H9 (cell line): ENCODE data around the gene LEKR1. TPM values are rescaled to one million over a fixed set of nuclear protein-coding genes. Genes with fewer than 3 reads are reported as not detected.

Experiments used
- DNase-seq: peaks from one replicate; pipeline ENCODE4 v3.0.0-alpha.2; 2017
- H2AFZ ChIP-seq: one replicate; pipeline ENCODE4 v1.6.1; 2013; ENCODE audit warnings: mild to moderate bottlenecking, low read length, control low read depth, moderate library complexity
- H2AK5ac ChIP-seq: 2 replicates; pipeline ENCODE4 v1.6.1; 2013; ENCODE audit warnings: low read length, control low read depth, mixed read lengths; ENCODE audit not compliant: insufficient read length
- H2BK120ac ChIP-seq: one replicate; pipeline ENCODE4 v1.6.1; 2013; ENCODE audit warnings: low read depth, mild to moderate bottlenecking, low read length, control low read depth, inconsistent platforms; ENCODE audit not compliant: poor library complexity, severe bottlenecking
- H2BK12ac ChIP-seq: 2 replicates; pipeline ENCODE4 v1.6.1; 2013; ENCODE audit warnings: low read length, control low read depth, mixed read lengths, low read depth; ENCODE audit not compliant: insufficient read length
- H2BK15ac ChIP-seq: 2 replicates; pipeline ENCODE4 v1.6.1; 2013; ENCODE audit warnings: low read depth, low read length, control low read depth
- H2BK20ac ChIP-seq: one replicate; pipeline ENCODE4 v1.6.1; 2013; ENCODE audit warnings: low read depth, mild to moderate bottlenecking, low read length, control low read depth, inconsistent platforms; ENCODE audit not compliant: poor library complexity, severe bottlenecking
- H2BK5ac ChIP-seq: 2 replicates; pipeline ENCODE4 v1.6.1; 2013; ENCODE audit warnings: low read length, control low read depth, mixed read lengths; ENCODE audit not compliant: insufficient read length
- H3K14ac ChIP-seq: 2 replicates; pipeline ENCODE4 v1.6.1; 2013; ENCODE audit warnings: low read length, control low read depth; ENCODE audit not compliant: insufficient read depth
- H3K18ac ChIP-seq: 2 replicates; pipeline ENCODE4 v1.6.1; 2013; ENCODE audit warnings: low read depth, mild to moderate bottlenecking, mixed read lengths, low read length, control low read depth; ENCODE audit not compliant: insufficient read length
- H3K23ac ChIP-seq: 2 replicates; pipeline ENCODE4 v1.6.1; 2013; ENCODE audit warnings: low read length, control low read depth, mixed read lengths, low read depth; ENCODE audit not compliant: insufficient read length
- H3K23me2 ChIP-seq: 2 replicates; pipeline ENCODE4 v1.6.1; 2013; ENCODE audit warnings: low read depth, mild to moderate bottlenecking, mixed read lengths, low read length, control low read depth; ENCODE audit not compliant: insufficient read length, poor library complexity, severe bottlenecking
- H3K27ac ChIP-seq: 2 replicates; pipeline ENCODE4 v1.5.1; 2013; ENCODE audit warnings: low read length, control low read depth, mixed read lengths, low read depth; ENCODE audit not compliant: insufficient read length
- H3K27me3 ChIP-seq: 2 replicates; pipeline ENCODE4 v1.6.1; 2013; ENCODE audit warnings: low read length, control low read depth, inconsistent platforms; ENCODE audit not compliant: insufficient read depth
- H3K4ac ChIP-seq: 2 replicates; pipeline ENCODE4 v1.6.1; 2013; ENCODE audit warnings: low read depth, mild to moderate bottlenecking, control low read depth, inconsistent platforms, low read length, moderate library complexity
- H3K4me1 ChIP-seq: 2 replicates; pipeline ENCODE4 v1.6.1; 2013; ENCODE audit warnings: low read length, control low read depth, inconsistent platforms; ENCODE audit not compliant: insufficient read depth
- H3K4me2 ChIP-seq: 2 replicates; pipeline ENCODE4 v1.6.1; 2013; ENCODE audit warnings: low read length, control low read depth, mixed read lengths; ENCODE audit not compliant: insufficient read length, insufficient read depth
- H3K56ac ChIP-seq: 2 replicates; pipeline ENCODE4 v1.6.1; 2013; ENCODE audit warnings: low read depth, mild to moderate bottlenecking, mixed read lengths, low read length, control low read depth; ENCODE audit not compliant: insufficient read length
- H3K79me1 ChIP-seq: 2 replicates; pipeline ENCODE4 v1.6.1; 2013; ENCODE audit warnings: low read depth, mild to moderate bottlenecking, moderate library complexity, low read length, control low read depth, inconsistent platforms; ENCODE audit not compliant: insufficient read depth, poor library complexity, severe bottlenecking
- H3K79me2 ChIP-seq: 2 replicates; pipeline ENCODE4 v1.6.1; 2013; ENCODE audit warnings: low read length, control low read depth, inconsistent platforms; ENCODE audit not compliant: insufficient read depth
- H3K9ac ChIP-seq: 2 replicates; pipeline ENCODE4 v1.6.1; 2013; ENCODE audit warnings: low read length, control low read depth, mixed read lengths; ENCODE audit not compliant: insufficient read length; ENCODE audit errors: extremely low read depth
- H3K9me3 ChIP-seq: one replicate; pipeline ENCODE4 v1.6.1; 2013; ENCODE audit warnings: low read depth, low read length, inconsistent platforms; ENCODE audit not compliant: control insufficient read depth
- H3T11ph ChIP-seq: one replicate; pipeline ENCODE4 v1.6.1; 2013; ENCODE audit warnings: mild to moderate bottlenecking, low read length, control low read depth, inconsistent platforms
- H4K20me1 ChIP-seq: one replicate; pipeline ENCODE4 v1.6.1; 2013; ENCODE audit not compliant: control insufficient read depth, insufficient read length, insufficient read depth
- H4K5ac ChIP-seq: 2 replicates; pipeline ENCODE4 v1.6.1; 2013; ENCODE audit warnings: low read depth, mild to moderate bottlenecking, mixed read lengths, low read length, control low read depth; ENCODE audit not compliant: insufficient read length
- H4K8ac ChIP-seq: replicated peaks from 2 replicates; pipeline ENCODE4 v1.6.1; 2013; ENCODE audit warnings: low read length, control low read depth, mixed read lengths, low read depth; ENCODE audit not compliant: insufficient read length
- H4K91ac ChIP-seq: 2 replicates; pipeline ENCODE4 v1.6.1; 2013; ENCODE audit warnings: low read depth, mild to moderate bottlenecking, moderate library complexity, mixed read lengths, low read length, control low read depth; ENCODE audit not compliant: insufficient read length
- H3K27ac Mint-ChIP-seq, 3 experiments: 2 replicates in 2 of 3; 3 replicates in 1 of 3; pipeline ENCODE4 v1.8.0; 2020 to 2021; ENCODE audit warnings: mixed read lengths in 3 of 3, mild to moderate bottlenecking in 1 of 3, moderate library complexity in 1 of 3
- H3K27me3 Mint-ChIP-seq: 2 replicates; pipeline ENCODE4 v1.8.0; 2021; ENCODE audit warnings: low read depth, mild to moderate bottlenecking, moderate library complexity, mixed read lengths
- H3K36me3 Mint-ChIP-seq, 3 experiments: 2 replicates in 2 of 3; 3 replicates in 1 of 3; pipeline ENCODE4 v1.8.0; 2020 to 2021; ENCODE audit warnings: low read depth in 3 of 3, mixed read lengths in 3 of 3; ENCODE audit not compliant: insufficient read depth in 1 of 3
- H3K4me1 Mint-ChIP-seq, 2 experiments: 2 replicates each; pipeline ENCODE4 v1.8.0; 2020; ENCODE audit warnings: mixed read lengths in 2 of 2
- H3K4me3 Mint-ChIP-seq, 2 experiments: 2 replicates in 1 of 2; 3 replicates in 1 of 2; pipeline ENCODE4 v1.8.0; 2020 to 2021; ENCODE audit warnings: mild to moderate bottlenecking in 2 of 2, mixed read lengths in 2 of 2, moderate library complexity in 1 of 2
- H3K9me3 Mint-ChIP-seq, 2 experiments: 2 replicates in 1 of 2; 3 replicates in 1 of 2; pipeline ENCODE4 v1.8.0; 2020; ENCODE audit warnings: mild to moderate bottlenecking in 2 of 2, mixed read lengths in 2 of 2, moderate library complexity in 1 of 2
- CTCF ChIP-seq: fragments of 200-600 bp; sonication (generic); conservative IDR thresholded peaks from 3 replicates; pipeline ENCODE4 v1.8.0; 2021; ENCODE audit warnings: antibody characterized with exemption, mild to moderate bottlenecking
- WGBS: extraction: QIAGEN DNeasy Blood & Tissue Kit; methylation state at CpG from one replicate; pipeline ENCODE4 v1.1.7; 2013; ENCODE audit warnings: missing lambda C conversion rate, low lambda C conversion rate, mixed read lengths; ENCODE audit not compliant: insufficient read length; ENCODE audit errors: extremely low coverage; 5-methylcytosine and 5-hydroxymethylcytosine counted together
- total RNA-seq: library from RNA; stranded (reverse); gene quantifications from 2 replicates; pipeline ENCODE4 v1.2.1, GENCODE V29; 2021

LEKR1 gene
- total RNA-seq, 1 experiment from 2014 or later = not detected

DNA sequence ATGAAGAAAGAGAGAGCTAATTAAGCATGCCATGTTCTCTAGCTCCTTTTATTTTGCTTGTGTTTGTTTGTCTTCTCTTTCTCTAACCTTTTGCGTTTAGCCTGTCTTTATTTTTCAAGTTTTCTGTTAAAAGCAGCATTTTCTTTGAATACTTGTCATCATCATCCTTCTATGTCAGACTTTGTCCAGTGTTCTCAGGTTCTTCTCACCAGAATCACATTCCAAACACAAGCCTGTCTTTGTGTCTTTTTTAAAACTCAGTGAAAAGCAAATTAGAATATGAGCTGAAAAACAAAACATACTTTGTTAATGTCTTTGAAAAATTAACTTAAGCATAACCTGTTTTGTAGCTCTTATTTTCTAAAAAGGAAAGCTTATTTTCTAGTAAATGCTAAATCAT is 62.4 kb downstream of the LEKR1 start:
- no peak overlapping the region for H3K4me2 ChIP-seq
- no CpG with 5 or more reads among the region's 1 CpG for WGBS

More for the DNA sequence above, 62.4 kb downstream of the LEKR1 start:
- Histone ChIP-seq H3T11ph (no peak overlapping the region), H3K9me3 (no peaks in the 10 kb centered on the region), H3K79me2 (no peaks in the 10 kb centered on the region), H4K8ac (no peak overlapping the region), H4K5ac (no peak overlapping the region), H2BK12ac (no peak overlapping the region), H4K91ac (no peak overlapping the region), H2BK15ac (no peak overlapping the region), H2BK20ac (no peak overlapping the region), H4K20me1 (no peaks in the 10 kb centered on the region), H3K18ac (no peak overlapping the region), H2AFZ (no peak overlapping the region), H3K23ac (no peak overlapping the region), H3K4me1 (no peaks in the 10 kb centered on the region), H3K9ac (no peak overlapping the region), H2AK5ac (no peak overlapping the region), H3K27me3 (no peaks in the 10 kb centered on the region), H2BK5ac (no peak overlapping the region), H3K27ac (no peak overlapping the region), H2BK120ac (no peak overlapping the region), H3K14ac (no peak overlapping the region), H3K56ac (no peak overlapping the region), H3K4ac (no peak overlapping the region), H3K79me1 (no peaks in the 10 kb centered on the region), H3K23me2 (no peaks in the 10 kb centered on the region)
- H3K27me3 Mint-ChIP-seq = no peaks in the 10 kb centered on the region
- H3K4me1 Mint-ChIP-seq = no peaks in the 10 kb centered on the region
- H3K9me3 Mint-ChIP-seq = peaks cover 6 to 24% of the 10 kb centered on the region in 2 experiments; a peak in 4 of 5 replicates
- no peak for DNase-seq
- H3K36me3 Mint-ChIP-seq = peaks cover 2 to 27% (median 2%) of the 10 kb centered on the region in 3 experiments; a peak in 4 of 7 replicates
- TF ChIP-seq CTCF = no peak
- no peak overlapping the region for H3K27ac Mint-ChIP-seq
- H3K4me3 Mint-ChIP-seq = no peak overlapping the region
